Retina (tissue), 1 donor: ENCODE data around the gene CACNA1I.

Experiments
- DNase-seq: peaks from one replicate; pipeline ENCODE4 v3.0.0-alpha.2; 2016

Gene CACNA1I

DNA sequence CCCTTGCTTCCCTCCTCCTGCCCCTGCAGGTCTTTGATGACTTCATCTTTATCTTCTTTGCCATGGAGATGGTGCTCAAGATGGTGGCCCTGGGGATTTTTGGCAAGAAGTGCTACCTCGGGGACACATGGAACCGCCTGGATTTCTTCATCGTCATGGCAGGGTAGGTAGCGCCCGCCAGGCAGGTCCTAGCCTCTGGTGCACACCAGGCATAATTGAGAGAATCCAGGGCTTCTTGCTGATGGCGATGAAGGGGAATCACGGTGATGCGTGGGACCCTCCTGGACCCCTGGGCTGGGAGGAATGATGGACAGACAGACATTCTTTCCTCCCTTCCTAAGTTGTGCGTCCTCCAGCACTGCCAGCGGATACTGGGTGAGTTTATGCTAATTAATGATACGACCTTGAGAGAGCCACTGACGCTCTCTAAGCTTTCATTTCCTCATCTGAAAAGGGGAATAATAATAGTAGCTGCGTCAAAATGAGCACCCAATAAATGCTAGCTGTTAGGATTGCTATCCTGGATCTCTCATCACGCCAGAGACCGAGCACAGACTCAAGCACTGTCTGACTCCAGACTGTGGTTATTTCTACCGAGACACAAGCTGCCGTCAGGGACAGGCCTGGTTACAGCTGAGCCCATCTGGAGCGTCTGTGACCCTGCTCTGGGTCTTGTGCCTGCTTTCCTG, 30.1 kb downstream of the CACNA1I start:
- DNase-seq: no peak

DNA sequence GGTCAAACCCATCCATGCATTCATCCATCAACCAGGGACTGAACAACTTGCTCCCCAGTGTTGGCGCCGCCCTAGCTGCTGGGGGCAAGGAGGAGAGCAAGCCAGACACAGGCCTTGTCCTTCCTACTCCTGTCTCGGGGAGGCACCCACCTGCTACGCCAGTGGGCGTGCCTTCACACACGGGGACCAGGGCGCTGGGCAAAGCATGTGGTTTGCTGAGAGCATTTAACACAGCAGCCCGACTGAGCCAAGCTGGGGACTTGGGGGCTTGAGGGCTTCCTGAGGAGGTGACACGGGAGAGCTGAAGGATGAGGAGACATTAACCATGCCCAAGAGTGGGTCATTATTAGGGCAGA, 30.6 kb downstream of the CACNA1I start:
- DNase-seq: no peak

DNA sequence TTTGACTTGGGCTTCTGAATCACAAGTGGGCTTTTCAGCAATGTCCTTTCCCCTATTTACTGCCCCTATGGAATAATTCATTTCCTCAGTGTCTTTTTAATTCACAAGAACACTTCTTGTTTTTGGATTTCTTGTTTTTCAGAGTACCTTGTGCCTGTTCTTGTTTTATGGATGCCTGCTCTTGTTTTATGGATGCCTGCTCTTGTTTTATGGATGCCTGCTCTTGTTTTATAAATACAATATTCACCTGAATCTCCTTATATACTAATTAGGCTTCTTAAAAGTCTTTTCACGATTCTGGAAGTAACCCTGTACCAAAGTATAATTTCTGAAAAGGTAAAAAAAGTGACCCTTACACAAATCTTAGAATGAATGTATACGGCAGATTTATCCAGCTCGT, 32.8 kb downstream of the CACNA1I start:
- DNase-seq: no peak

DNA sequence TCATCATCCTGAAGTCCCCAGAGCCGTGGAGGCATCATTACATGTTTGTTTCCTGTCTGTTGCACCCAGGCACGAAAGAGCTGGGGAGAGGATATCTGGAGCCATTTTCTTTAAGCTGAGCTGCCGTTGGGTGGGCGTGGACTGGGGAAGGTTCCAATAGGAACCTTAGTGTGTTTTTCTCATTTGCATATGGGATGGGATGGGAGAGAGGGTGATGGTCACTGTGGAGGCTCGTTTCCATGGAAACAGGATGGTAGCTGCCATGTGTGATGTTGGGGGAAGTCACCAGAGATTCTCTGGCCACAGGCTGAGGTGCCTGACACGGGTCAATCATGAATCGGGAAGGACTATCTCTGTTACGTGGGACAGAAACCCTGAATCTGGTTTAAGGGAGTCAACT, 39.7 kb downstream of the CACNA1I start:
- no peak for DNase-seq

DNA sequence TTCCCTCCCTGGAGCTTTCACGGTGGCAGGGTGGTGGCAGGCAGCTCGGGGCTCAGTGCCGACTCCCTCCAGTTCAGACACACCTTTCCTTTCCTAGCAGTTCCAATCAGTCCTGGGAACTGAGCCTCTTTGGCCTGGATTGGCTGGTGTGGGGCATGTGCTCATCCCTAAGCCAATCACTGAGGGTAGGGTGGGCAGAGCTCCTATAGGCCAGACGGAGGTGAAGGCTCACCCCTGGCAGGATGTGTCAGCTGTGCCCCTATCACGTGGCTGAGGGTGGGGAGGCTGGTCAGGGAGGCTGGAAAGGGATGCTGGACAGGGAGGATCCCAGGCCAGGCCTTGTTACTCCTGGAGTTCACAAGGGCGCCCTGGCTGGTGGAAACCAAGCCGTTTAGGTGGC, 40.2 kb downstream of the CACNA1I start:
- no peak for DNase-seq

DNA sequence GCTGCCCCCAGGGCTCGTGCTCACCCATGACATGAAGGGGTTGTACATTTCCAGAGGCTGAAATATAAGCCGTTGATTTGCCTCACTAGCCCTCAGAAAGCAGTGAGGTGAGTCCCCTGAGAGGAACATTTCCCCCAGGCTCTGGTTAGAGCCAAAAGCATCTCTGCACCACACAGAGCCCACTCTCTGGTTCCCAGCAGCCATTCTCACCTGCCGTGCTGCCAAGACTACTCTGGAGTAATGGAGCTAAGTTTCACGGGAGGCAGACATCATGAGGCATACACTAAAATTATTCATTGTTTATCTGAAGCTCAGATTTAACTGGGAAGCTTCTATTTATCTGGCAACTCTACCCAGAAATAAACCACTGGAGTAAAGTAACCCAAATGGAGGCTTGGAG, 40.8 kb downstream of the CACNA1I start:
- no peak for DNase-seq

DNA sequence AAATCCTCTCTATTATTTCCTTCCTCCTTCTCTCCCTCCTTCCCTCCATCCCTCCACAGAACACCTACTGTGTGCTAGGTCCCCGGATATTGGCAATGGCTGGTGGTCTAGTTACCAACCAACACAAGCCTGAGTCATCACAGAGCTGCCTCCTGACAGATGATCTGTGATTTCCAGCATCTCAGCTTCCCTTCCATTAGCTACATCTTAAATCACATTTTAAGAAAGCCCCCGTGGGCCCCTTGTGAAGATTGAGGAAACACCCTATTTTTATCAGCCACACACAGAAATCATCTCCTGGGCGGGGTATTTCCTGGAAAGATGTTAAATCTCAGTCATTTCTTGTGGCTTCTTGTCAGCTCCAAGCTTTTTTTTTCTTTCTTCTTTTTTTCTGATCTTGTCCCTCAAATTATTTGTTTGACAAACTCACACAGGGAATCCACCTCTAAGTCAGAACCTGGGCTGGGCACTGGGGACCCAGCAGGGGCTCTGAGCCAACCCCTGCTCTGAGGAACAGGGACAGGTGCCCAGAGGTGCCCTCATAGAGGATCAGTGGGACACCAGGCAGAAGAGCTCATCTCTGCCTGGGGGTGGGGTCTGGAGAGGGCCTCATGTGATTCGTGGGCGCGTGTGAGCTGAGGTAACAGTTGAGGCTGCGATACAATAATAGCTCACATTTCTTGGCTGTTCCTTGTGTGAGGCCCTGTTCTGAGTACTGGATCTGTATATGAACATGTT, 42.4 kb downstream of the CACNA1I start:
- no peak for DNase-seq

DNA sequence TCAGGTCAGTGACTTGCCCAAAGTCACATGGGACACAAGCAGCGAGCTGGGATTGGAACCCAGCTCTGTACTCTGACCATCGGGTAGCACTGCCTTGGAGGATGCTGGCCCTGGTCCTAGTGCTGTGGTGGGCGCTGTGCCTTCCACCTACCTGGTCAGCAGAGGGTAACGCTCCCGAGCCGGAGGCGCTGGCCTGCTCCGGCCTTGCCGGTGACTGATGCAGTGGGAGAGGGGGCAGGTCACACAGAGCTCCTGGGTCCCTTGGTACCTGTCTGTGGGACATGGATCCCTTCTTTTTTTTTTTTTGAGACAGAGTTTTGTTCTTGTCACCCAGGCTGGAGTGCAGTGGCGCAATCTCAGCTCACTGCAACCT, 43.0 kb downstream of the CACNA1I start:
- DNase-seq: no peak

DNA sequence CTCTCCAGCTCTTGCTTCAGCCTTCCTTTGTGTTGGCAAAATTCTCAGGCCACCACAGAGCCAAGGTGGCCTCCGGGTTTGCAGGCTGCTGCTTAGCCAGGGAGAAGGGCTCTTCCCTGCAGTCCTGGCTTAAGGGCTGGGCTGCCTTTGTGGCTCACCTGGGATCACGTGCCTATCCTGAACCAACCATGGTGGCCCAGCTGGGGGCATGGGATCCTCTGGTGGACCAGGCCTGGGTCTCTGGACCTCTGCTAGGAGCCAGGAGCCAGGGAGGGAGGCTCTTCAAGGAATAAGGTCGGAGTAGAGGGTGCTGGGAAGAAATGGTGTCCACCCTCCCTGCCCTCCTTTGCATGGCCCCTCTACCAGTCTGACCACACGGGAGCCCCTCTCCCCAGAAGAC, 43.9 kb downstream of the CACNA1I start:
- DNase-seq: no peak

DNA sequence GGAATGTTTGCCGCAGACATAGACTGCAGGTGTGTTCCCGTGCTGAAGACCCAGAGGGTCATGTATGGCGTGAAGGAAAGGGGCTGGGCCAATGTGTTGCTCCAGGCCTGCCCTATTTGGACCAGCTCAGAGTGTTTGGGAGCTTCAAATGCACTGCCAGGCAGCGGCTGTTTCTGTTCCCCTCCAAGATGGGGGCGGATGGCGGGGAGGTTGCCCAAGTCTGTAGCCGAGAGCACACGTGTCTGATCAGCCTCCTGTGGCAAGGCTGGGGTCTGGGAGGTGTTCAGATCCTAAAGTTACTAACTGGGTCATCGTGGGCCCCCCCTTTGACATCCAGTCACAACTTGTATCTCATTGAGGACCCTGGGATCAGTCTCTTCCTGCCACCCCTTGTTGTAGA, 45.5 kb downstream of the CACNA1I start:
- DNase-seq: no peak

DNA sequence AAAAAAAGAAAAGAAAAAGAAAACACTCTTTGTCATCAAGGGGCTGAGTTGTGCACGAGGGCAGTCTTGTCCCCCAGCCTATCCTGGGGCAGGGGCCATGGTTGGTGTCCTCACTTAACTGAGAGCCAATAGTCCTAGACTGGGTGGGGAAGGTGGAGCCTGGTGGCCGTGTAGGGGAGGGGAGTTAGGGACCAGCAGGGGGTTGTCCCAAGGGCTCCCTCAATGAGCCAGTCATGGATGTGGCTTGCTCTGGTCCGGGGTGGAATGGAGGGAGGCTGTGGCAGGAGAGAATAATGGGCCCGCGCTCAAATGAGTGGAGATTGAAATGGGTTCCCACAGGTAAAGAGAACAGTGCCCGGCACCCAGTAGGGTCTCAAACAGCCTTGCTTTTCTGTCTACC, 46.2 kb downstream of the CACNA1I start:
- DNase-seq: no peak

DNA sequence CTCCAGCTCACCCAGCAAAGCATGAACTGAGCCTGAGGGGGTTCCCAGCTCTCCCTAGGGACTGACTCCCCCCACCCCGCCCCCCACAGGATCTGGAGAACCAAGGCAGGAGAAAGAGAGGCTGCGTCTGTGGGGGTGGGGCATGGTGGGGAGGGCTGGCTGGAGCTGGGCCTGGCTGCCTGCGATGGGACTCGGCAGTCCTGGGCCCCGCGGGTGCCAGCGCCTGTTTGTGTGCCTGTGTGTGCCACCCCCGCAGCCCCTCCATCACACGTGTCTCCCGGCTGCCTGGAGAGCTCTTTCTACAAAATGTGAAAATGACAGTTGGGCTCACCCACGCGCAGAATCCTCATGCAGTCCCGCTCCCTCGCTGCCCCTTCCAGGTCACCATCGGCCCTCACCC, 46.8 kb downstream of the CACNA1I start:
- DNase-seq: no peak

DNA sequence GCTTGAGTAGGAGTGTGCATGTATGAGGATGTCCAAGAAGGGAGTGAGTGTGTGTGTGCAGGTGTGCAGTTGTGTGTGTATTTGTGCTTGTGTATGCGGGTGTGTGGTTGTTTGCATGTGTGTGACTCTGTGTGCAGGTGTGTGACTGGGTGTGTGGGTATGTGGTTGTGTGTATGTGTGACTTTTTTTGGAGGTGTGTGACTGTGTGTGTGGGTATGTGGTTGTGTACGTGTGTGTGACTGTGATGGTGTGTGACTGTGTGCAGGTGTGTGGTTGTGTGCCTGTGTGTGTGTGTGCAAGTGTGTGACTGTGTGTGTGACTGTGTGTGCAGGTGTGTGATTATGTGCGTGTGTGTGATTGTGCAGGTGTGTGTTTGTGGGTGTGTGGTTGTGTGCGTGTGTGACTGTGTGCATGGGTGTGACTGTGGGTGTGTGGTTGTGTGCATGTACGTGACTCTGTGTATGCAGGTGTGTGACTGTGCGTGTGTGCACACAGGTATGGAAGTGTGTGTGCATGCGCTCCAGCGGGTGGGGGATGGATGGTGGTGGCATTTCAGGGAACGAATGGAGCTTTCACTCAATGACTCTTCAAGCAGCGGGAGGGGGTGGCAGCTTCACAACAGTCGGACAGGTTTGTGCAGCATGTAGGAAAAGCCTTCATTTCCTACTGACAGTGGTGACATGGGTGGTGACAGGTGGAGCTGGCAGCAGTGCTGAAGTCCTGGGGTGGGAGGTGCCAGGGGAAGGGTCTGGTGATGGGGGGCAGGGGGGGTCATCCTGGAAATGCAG, 47.6 kb downstream of the CACNA1I start:
- DNase-seq: no peak

DNA sequence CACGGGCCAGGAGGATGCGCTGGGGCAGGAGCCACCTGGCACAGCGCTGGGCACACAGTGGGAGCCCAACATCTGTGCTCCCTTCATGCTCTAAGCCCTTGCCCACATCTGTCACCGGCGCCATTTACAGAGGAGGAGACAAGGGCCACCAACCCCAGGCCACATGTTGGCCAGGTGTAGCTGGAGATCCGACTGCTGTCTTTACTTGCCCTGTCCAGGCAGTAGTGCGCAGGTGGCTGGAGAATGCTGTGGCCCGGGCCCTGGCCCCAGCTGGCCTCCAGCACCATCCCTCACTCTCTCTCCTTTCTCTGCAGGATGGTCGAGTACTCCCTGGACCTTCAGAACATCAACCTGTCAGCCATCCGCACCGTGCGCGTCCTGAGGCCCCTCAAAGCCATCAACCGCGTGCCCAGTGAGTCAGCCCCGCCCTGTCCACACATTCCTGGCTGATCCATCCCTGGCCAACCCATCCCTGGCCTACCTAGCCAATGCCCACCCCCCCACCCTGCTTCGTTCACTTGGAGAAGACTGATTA, 48.5 kb downstream of the CACNA1I start:
- no peak for DNase-seq

DNA sequence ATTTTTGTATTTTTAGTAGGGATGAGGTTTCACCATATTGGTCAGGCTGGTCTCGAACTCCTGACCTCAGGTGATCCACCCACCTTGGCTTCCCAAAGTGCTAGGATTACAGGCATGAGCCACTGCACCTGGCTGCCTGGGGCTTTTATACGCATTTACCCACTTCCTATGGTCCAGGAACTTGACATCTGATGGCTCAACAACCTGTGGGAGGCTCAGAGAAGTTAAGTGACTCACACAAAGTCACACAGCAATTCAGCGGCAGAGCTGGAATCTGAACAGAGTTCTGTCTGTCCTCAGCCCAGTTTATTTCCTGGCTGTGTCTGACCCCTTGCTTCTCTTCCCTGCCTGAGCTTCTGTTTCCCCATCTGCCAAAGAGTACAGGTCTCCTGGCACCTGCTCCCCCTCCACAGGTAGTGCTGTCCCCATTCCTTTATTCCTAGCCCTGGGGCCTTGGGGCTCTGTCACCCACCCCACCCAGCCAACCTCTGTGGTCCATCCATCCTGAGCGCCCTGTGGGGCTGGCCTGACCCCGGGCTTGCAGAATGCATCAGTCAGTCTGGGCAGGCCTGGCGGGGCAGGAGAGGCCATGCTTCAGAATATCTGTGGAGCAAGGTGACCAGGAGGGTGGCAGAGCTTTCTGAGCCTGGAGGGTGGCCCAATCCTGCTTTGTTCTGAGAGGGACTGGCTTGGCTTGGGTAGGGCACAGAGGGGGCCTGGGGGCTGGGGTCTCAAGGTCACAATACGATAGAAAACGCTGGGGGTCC, 50.6 kb downstream of the CACNA1I start:
- no peak for DNase-seq

DNA sequence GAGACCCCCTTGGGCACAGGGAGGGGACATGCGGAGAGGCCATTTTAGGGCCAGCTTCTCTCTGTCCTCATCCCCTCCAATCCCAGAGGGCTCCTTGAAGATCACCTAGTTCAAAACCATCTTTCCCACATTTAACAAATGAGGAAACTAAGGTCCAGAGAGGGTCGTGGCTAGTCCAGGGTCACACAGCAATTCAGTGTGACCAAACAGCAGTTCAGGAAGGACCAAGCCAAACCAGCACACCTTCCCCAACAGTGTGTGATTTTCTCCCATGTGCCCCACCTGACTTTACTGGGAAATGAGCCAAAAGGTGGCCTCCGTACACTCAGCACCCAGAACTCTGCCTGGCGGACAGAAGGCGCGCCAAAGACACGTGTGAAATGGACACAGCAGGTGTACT, 51.3 kb downstream of the CACNA1I start:
- no peak for DNase-seq

DNA sequence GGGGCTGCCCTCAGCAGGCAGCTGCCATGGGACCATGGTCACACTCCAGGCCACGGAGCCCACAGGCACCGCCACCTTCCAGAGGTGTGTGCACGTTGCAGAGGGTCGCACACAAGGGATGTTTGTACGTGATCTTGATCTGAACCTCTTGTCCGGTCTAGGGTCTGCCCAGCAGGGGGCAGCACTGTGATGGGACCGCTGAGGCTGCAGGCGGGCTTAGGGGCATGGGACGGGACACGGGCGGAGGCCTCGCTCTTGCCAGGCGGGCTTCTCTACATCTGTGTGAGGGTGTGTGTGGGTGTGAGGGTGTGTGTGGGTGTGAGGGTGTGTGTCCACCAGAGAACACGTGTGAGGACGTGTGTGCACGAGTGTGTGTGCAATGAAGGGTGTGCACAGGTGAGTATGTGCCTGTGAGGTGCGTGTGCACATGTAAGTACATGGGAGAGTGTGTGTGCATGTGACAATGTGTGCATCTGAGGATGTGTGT, 52.4 kb downstream of the CACNA1I start:
- DNase-seq: peak; percentile 65

DNA sequence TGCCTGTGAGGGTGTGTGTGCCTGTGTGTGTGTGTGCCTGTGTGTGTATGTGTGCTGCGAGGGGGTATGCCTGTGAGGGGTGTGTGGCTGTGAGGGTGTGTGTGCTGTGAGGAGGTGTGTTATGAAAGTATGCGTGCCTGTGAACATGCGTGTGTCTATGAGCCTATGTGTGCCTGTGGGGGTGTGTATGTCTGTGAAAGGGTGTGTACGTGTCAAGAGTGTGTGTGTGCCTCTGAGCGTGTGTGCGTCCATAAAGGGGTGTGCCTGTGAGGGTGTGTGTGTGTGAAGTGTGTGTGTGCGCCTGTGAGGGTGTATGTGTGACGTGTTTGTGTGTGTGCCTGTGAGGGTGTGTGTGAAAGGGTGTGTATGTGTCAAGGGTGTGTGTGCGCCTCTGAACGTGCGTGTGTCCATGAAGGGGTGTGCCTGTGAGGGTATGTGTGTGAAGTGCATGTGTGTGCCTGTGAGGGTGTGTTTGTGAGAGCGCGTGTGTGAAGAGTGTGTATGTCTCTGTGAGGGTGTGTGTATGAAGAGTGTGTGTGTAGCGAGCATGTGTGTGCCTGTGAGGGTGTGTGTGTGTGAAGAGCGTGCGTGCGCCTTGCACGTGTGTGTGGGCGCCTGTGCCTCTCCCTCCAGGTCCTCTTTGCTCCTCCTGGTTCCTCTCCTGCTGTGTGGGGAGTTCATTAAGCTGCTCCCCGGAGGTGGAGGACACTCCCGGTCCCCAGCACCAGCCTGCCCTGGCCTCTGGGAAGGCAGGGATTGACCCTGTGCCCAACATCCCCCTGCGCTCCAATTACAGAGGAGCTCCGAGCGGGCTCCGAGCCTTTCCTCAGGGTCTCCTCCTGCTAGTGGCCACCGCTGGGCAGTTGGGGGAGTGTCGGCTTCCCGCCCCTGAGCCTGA, 53.3 kb downstream of the CACNA1I start:
- peak; percentile 54 for DNase-seq

DNA sequence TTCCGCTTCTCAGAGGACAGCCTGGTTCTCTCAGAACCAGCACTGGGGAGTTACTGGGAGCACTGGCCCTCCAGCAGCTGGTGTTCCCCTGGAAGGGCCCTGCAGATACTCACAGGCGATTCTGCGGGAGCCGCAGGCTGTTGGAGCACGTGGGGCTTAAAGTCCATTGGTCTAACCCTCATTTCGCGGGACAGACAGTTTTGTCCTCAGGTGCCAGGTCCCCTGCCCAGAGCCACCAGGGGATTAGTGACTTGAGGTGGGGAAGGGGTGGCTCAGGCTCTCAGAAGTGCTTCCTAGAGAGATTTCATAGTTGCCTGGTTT, 53.9 kb downstream of the CACNA1I start:
- no peak for DNase-seq

DNA sequence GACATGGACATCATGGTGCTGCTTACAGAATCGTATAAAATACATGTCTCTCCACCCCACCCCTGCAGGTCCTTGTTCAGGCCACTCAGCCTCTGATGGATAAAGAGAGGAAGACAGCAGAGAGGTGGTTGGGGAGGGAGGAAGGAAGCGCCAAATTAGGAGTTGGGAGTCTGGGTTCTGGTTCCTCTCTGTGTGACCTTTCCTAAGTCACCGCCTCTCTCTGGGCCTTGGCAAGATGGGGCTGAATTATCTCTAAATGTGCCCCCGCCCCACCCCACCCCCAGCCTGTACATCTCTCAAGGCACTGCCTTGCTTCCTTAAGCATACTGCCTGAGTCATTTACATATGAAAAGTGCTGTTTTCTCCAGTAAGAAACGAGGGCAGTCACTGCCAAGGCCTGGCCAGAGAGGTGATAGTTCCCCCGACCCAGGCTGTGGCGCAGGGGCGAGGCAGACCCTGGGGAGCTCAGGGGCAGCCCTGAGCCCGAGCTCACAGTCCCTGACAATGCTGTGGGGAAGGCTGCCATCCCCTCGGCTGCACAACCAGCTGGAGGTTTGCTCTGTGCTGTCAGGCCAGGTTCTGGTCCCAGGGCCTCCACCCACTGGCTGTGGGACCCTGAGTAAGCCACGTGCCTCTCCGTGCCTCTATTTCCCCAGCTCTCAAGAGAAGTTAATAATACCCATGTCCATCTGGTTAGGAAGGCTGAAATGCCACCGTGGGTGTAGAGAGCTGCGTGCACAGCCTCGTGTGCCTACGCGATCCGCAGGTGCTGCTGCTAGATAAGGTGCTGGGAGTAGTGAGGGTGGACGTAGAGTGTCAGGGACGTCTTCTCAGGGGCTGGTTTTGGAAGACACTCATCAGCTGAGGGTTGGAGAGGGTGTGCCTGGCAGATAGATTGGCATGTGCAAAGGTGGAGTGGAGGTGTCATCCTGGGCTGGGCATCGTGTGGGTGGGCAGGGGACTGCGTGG, 55.3 kb downstream of the CACNA1I start:
- DNase-seq: no peak

DNA sequence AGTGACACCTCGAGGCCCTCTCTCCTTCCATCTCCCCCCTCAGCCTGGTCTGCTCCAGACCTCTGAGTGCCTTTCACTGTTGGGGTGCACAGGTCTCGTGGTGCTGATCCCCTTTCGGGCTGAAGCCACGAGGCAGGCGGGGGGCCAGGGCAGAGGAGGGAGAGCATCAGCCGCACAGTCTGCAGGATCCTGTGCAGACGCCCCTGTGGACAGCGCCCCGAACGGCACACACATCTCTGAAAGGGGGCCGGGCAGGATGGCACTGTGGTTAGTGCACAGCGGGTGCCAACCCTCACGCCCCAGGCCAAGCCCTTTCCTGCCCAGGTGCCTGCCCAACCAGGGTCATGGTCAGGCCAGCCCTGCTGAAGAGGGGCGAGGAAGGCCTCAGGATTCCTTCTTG, 56.7 kb downstream of the CACNA1I start:
- DNase-seq: no peak
